OCI-LY1 (cell line): Measurements from ENCODE around the gene CETN1.

Experiments used
- EZH2 ChIP-seq: fragments of 200-600 bp; sonication (generic), shearing (Covaris generic); IDR thresholded peaks from 2 replicates; pipeline ENCODE4 v1.8.0; 2017; ENCODE audit warnings: borderline replicate concordance, mixed run types, mild to moderate bottlenecking, antibody characterized with exemption, low read length, moderate library complexity, mixed read lengths
- TF ChIP-seq, protein P1 (sequence below): fragments of 200-600 bp; sonication (generic), shearing (Covaris generic); IDR thresholded peaks from 2 replicates; pipeline ENCODE4 v1.5.1; 2017; ENCODE audit warnings: mild to moderate bottlenecking, antibody characterized with exemption, low read length, moderate library complexity, mixed read lengths

DNA sequence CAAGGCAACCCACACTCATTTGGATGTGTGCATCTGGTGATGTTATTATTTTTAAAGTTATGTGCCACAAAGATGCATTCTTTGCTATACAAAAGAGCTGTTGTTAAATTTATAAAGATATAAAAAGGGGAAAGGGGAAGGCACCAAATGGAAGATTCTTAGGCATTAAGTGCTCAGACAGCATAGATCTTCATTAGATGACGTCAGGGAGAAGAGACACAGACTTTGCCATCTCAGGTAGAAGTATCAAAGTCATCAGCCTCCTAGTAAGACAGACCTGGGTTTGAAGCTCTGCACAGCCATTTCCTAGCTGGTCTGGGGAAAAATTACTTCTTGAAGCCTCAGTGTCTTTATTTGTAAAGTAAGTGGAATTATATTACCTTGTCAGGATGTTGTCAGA is 15.4 kb downstream of the CETN1 start:
- TF ChIP-seq, protein P1, sequence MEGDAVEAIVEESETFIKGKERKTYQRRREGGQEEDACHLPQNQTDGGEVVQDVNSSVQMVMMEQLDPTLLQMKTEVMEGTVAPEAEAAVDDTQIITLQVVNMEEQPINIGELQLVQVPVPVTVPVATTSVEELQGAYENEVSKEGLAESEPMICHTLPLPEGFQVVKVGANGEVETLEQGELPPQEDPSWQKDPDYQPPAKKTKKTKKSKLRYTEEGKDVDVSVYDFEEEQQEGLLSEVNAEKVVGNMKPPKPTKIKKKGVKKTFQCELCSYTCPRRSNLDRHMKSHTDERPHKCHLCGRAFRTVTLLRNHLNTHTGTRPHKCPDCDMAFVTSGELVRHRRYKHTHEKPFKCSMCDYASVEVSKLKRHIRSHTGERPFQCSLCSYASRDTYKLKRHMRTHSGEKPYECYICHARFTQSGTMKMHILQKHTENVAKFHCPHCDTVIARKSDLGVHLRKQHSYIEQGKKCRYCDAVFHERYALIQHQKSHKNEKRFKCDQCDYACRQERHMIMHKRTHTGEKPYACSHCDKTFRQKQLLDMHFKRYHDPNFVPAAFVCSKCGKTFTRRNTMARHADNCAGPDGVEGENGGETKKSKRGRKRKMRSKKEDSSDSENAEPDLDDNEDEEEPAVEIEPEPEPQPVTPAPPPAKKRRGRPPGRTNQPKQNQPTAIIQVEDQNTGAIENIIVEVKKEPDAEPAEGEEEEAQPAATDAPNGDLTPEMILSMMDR, result no peak
- no peak for TF ChIP-seq EZH2
